GM18499 (cell line): ENCODE results near the gene RANBP17.

Experiments used
- ATAC-seq: cut with Tn5 transposase; IDR thresholded peaks from one replicate; pipeline ENCODE4 v1.9.1; 2021; ENCODE audit warnings: moderate number of reproducible peaks; ENCODE audit not compliant: insufficient read depth, unreplicated experiment

Gene RANBP17

GRCh38 chr5:171337210-171337569 lies 475.4 kb downstream of the RANBP17 start:
- no peak for ATAC-seq

- ATAC-seq = no peak
Observed at GRCh38 chr5:171340042-171340441, 478.2 kb downstream of the RANBP17 start.

- no peak for ATAC-seq
Observed at GRCh38 chr5:171340491-171340890, 478.7 kb downstream of the RANBP17 start.

GRCh38 chr5:171342362-171343111 lies 480.7 kb downstream of the RANBP17 start:
- no peak for ATAC-seq

- no peak for ATAC-seq
Observed at GRCh38 chr5:171344936-171345608, 483.3 kb downstream of the RANBP17 start.
